ENCODE data around the gene SLC17A9. TPM values are rescaled to one million over a fixed set of nuclear protein-coding genes. Genes with fewer than 3 reads are reported as not detected.

SLC17A9 gene
- total RNA-seq, 1 donor from 2014 or later = 1.2 TPM

- Mint-ChIP-seq H3K36me3 (ENCODE audit: low read depth) (no peaks in the 10 kb centered on the region), H3K4me1 (ENCODE audit: low read depth) (no peaks in the 10 kb centered on the region), H3K9me3 (ENCODE audit: low read depth) (no peaks in the 10 kb centered on the region), H3K4me3 (ENCODE audit: unreplicated experiment) (no peak overlapping the region), H3K27ac (ENCODE audit: unreplicated experiment) (no peak overlapping the region), H3K27me3 (ENCODE audit: low read depth) (peaks cover 21% of the 10 kb centered on the region)
- no peak for DNase-seq (ENCODE audit: low spot score)
- TF ChIP-seq CTCF (IDR thresholded peaks at IDR 0.05) = no peak
Measured at GRCh38 chr20:62966212-62967148, 14.0 kb downstream of the SLC17A9 start.

- TF ChIP-seq CTCF (IDR thresholded peaks at IDR 0.05) = no peak
- H3K27ac Mint-ChIP-seq (ENCODE audit: unreplicated experiment) = no peak overlapping the region
- DNase-seq (ENCODE audit: low spot score) = no peak
- H3K4me3 Mint-ChIP-seq (ENCODE audit: unreplicated experiment) = no peak overlapping the region
- H3K9me3 Mint-ChIP-seq (ENCODE audit: low read depth) = no peaks in the 10 kb centered on the region
- no peaks in the 10 kb centered on the region for H3K36me3 Mint-ChIP-seq (ENCODE audit: low read depth)
- peaks cover 26% of the 10 kb centered on the region for H3K27me3 Mint-ChIP-seq (ENCODE audit: low read depth)
- no peaks in the 10 kb centered on the region for H3K4me1 Mint-ChIP-seq (ENCODE audit: low read depth)
Measured at GRCh38 chr20:62967149-62967501, 14.6 kb downstream of the SLC17A9 start.

- Mint-ChIP-seq H3K27me3 (ENCODE audit: low read depth) (peaks cover 30% of the 10 kb centered on the region), H3K27ac (ENCODE audit: unreplicated experiment) (no peak overlapping the region), H3K4me1 (ENCODE audit: low read depth) (peaks cover 3% of the 10 kb centered on the region), H3K36me3 (ENCODE audit: low read depth) (no peaks in the 10 kb centered on the region), H3K4me3 (ENCODE audit: unreplicated experiment) (no peak overlapping the region), H3K9me3 (ENCODE audit: low read depth) (no peaks in the 10 kb centered on the region)
- no peak for DNase-seq (ENCODE audit: low spot score)
- no peak for TF ChIP-seq CTCF (IDR thresholded peaks at IDR 0.05)
Measured at GRCh38 chr20:62967628-62968351, 15.3 kb downstream of the SLC17A9 start.

- no peak for TF ChIP-seq CTCF (IDR thresholded peaks at IDR 0.05)
- Mint-ChIP-seq H3K27ac (ENCODE audit: unreplicated experiment) (no peak overlapping the region), H3K9me3 (ENCODE audit: low read depth) (no peaks in the 10 kb centered on the region), H3K4me1 (ENCODE audit: low read depth) (peaks cover 3% of the 10 kb centered on the region), H3K27me3 (ENCODE audit: low read depth) (peaks cover 35% of the 10 kb centered on the region), H3K36me3 (ENCODE audit: low read depth) (no peaks in the 10 kb centered on the region), H3K4me3 (ENCODE audit: unreplicated experiment) (no peak overlapping the region)
- no peak for DNase-seq (ENCODE audit: low spot score)
Measured at GRCh38 chr20:62968378-62969178, 16.1 kb downstream of the SLC17A9 start.
